GM12878 (cell line): ENCODE measurements around the gene AKAP14. TPM values are rescaled to one million over a fixed set of nuclear protein-coding genes. Genes with fewer than 3 reads are reported as not detected.
"Not testable (repeated sequence)": the region's sequence is repeated elsewhere in the genome, so short reads cannot be mapped to it uniquely, and the experiment has no call there.

Experiments used
- ATAC-seq: fragments of 200-7000 bp; cut with Tn5 transposase; 3 replicates; pipeline ENCODE4 v1.9.1; 2020; ENCODE audit warnings: mild to moderate bottlenecking, moderate library complexity
- BruUV-seq: library from RNA; stranded (reverse); fragments of 400-500 nt; replicated peaks from 2 replicates; lab custom pipeline; 2021; lab: Mats Ljungman, UMichigan
- CTCF ChIA-PET: fragments of 300-600 bp; sonication (Branson Sonifier 250); formaldehyde crosslinking; extraction: SDS; loops from one replicate; lab custom pipeline; 2021; ENCODE audit warnings: inconsistent platforms; lab: Yijun Ruan, JAX
- POLR2A ChIA-PET: fragments of 350-600 bp; formaldehyde crosslinking; extraction: SDS; loops from one replicate; lab custom pipeline; 2021; ENCODE audit warnings: inconsistent platforms; lab: Charles Lee
- RAD21 ChIA-PET: fragments of 300-600 bp; sonication (Branson Sonifier 250); formaldehyde crosslinking; loops from one replicate; lab custom pipeline; 2023; ENCODE audit warnings: antibody characterized with exemption; ENCODE audit not compliant: unreplicated experiment; lab: Charles Lee
- SMC1A ChIA-PET: fragments of 300-600 bp; sonication (Branson Sonifier 250); formaldehyde crosslinking; loops from one replicate; lab custom pipeline; 2023; ENCODE audit not compliant: unreplicated experiment, uncharacterized antibody; lab: Charles Lee
- DNase-seq: peaks from one replicate; pipeline ENCODE4 v3.0.0-alpha.2; 2011; ENCODE audit warnings: low read depth, low spot score
- FAIRE-seq: peaks from 3 replicates; lab custom pipeline; 2011; peaks lifted over from hg19 to GRCh38; lab: Jason Lieb, UNC
- H2AFZ ChIP-seq: 2 replicates; pipeline ENCODE4 v1.6.0; 2011; ENCODE audit warnings: low read depth, low read length, control low read depth; ENCODE audit not compliant: control insufficient read depth
- H3K27ac ChIP-seq: 2 replicates; pipeline ENCODE4 v1.5.1; 2011; ENCODE audit warnings: control low read depth; ENCODE audit not compliant: control insufficient read depth, insufficient read depth
- H3K27me3 ChIP-seq, 2 experiments: replicated peaks in 1 of 2; 2 replicates each; pipeline versions ENCODE4 v1.6.0 to v1.6.1; 2011; ENCODE audit warnings: low read length in 1 of 2; ENCODE audit not compliant: control insufficient read depth in 2 of 2, insufficient read depth in 2 of 2
- H3K36me3 ChIP-seq, 2 experiments: 2 replicates each; pipeline ENCODE4 v1.5.1; 2011; ENCODE audit warnings: low read length in 1 of 2; ENCODE audit not compliant: control insufficient read depth in 2 of 2, insufficient read depth in 2 of 2
- H3K4me1 ChIP-seq: 2 replicates; pipeline ENCODE4 v1.6.1; 2011; ENCODE audit warnings: mild to moderate bottlenecking, low read length, moderate library complexity, mixed read lengths; ENCODE audit not compliant: control insufficient read depth, insufficient read depth
- H3K4me2 ChIP-seq: 2 replicates; pipeline ENCODE4 v1.6.0; 2011; ENCODE audit warnings: control low read depth; ENCODE audit not compliant: control insufficient read depth, insufficient read depth
- H3K4me3 ChIP-seq: fragments of 200-600 bp; sonication (generic); 2 replicates; pipeline ENCODE4 v1.5.1; 2016
- H3K79me2 ChIP-seq: 2 replicates; pipeline ENCODE4 v1.6.0; 2011; ENCODE audit warnings: low read length; ENCODE audit not compliant: control insufficient read depth, insufficient read depth
- H3K9ac ChIP-seq: 2 replicates; pipeline ENCODE4 v1.8.0; 2011; ENCODE audit warnings: low read length, control low read depth, mixed read lengths; ENCODE audit not compliant: control insufficient read depth, insufficient read depth
- H3K9me3 ChIP-seq: replicated peaks from 3 replicates; pipeline ENCODE4 v1.5.1; 2011; ENCODE audit warnings: mild to moderate bottlenecking, low read length; ENCODE audit not compliant: control insufficient read depth, insufficient read depth
- H4K20me1 ChIP-seq: 2 replicates; pipeline ENCODE4 v1.6.0; 2011; ENCODE audit not compliant: control insufficient read depth, insufficient read depth
- BCL3 ChIP-seq: IDR thresholded peaks from 2 replicates; pipeline ENCODE4 v1.6.1; 2011; ENCODE audit warnings: borderline replicate concordance, low read depth, mild to moderate bottlenecking, moderate library complexity, low read length; ENCODE audit not compliant: insufficient read depth, poor library complexity, severe bottlenecking
- BCLAF1 ChIP-seq: fragments of 450-650 bp; IDR thresholded peaks from 2 replicates; pipeline ENCODE4 v1.6.1; 2017; ENCODE audit warnings: antibody characterized with exemption, mild to moderate bottlenecking, moderate library complexity
- EGR1 ChIP-seq, 2 experiments: IDR thresholded peaks; 1 replicate in 1 of 2; 2 replicates in 1 of 2; pipeline ENCODE4 v1.6.1; 2011 to 2012; ENCODE audit warnings: low read depth in 2 of 2, low read length in 2 of 2, borderline replicate concordance in 1 of 2, mild to moderate bottlenecking in 1 of 2, moderate library complexity in 1 of 2
- GATAD2B ChIP-seq: fragments of 450-650 bp; conservative IDR thresholded peaks from 2 replicates; pipeline ENCODE4 v1.6.1; 2017; ENCODE audit warnings: low read depth, mild to moderate bottlenecking, moderate library complexity
- NFYA ChIP-seq: IDR thresholded peaks from 2 replicates; pipeline ENCODE4 v1.6.1; 2011; ENCODE audit warnings: low read depth, mild to moderate bottlenecking, low read length, improper control_type of control experiment, borderline replicate concordance
- SIX5 ChIP-seq: IDR thresholded peaks from 2 replicates; pipeline ENCODE4 v1.6.1; 2011; ENCODE audit warnings: mild to moderate bottlenecking, low read depth, low read length, moderate library complexity; ENCODE audit not compliant: severe bottlenecking
- SUPT20H ChIP-seq: IDR thresholded peaks from 2 replicates; pipeline ENCODE4 v1.6.1; 2011; ENCODE audit warnings: low read depth, mild to moderate bottlenecking, low read length, moderate library complexity, borderline replicate concordance; ENCODE audit not compliant: control insufficient read depth
- TBL1XR1 ChIP-seq: IDR thresholded peaks from 2 replicates; pipeline ENCODE4 v1.6.1; 2012; ENCODE audit warnings: low read depth, low read length, improper control_type of control experiment
- WGBS: methylation state at CpG from one replicate; pipeline ENCODE4 v1.1.6; 2016; ENCODE audit warnings: low lambda C conversion rate; ENCODE audit not compliant: insufficient replicate concordance, insufficient coverage; ENCODE audit errors: missing lambda C conversion rate; 5-methylcytosine and 5-hydroxymethylcytosine counted together
- in situ Hi-C: fragments of 300-500 bp; cut with MboI; formaldehyde crosslinking; loops from 9 replicates; pipeline ENCODE4 v1.14.3; 2018; ENCODE audit warnings: mixed read lengths
- intact Hi-C: fragments of 100-400 bp; cut with micrococcal nuclease; formaldehyde crosslinking; loops from one replicate; pipeline ENCODE4 v1.14.2; 2022; ENCODE audit not compliant: unreplicated experiment
- polyA plus RNA-seq, 11 experiments: library from polyadenylated mRNA; depleted of rRNA in 4 of 11; unstranded in 6 of 11; stranded (reverse) in 5 of 11; fragments of >200 nt; fragmentation: Nextera tagmentation in 4 of 11; fragmentation: Illumina TruSeq in 1 of 11; extraction: Ambion mirVana in 4 of 11; extraction: Trizol in 1 of 11; gene quantifications; 1 replicate in 1 of 11; 2 replicates in 10 of 11; pipeline versions ENCODE4 v1.2.1 to v1.2.3, GENCODE V29; 2011 to 2016; ENCODE audit warnings: inconsistent platforms in 2 of 11, missing spikeins in 2 of 11, low read depth in 1 of 11
- total RNA-seq, 4 experiments: library from RNA; depleted of rRNA in 3 of 4; stranded (reverse); fragments of >200 nt in 3 of 4; fragmentation: Illumina TruSeq in 1 of 4; extraction: Trizol in 1 of 4; gene quantifications; 2 replicates each; pipeline versions ENCODE4 v1.2.1 to v1.2.3, GENCODE V29; 2013 to 2021

AKAP14 gene
- total and polyA plus RNA-seq, 10 of the 15 experiments (the other 5 are each of a cell fraction or from before 2014, with no cell fraction given), result not detected

- ChIA-PET CTCF (interaction anchor here (0.7 to 1.2 kb wide), 2 partner anchors 9 to 13 kb away, joined by 3 read pairs; no protein-coding TSS in a partner anchor), SMC1A (interaction anchor here (0.6 to 0.7 kb wide), 2 partner anchors 398 to 1056 kb away, joined by 3 read pairs; no protein-coding TSS in a partner anchor)
- FAIRE-seq, H3K79me2 ChIP-seq, H3K27me3 ChIP-seq, H3K4me1 ChIP-seq, H3K4me2 ChIP-seq, POLR2A ChIA-PET, H3K9me3 ChIP-seq, BruUV-seq, DNase-seq, H2AFZ ChIP-seq, intact Hi-C loops, RAD21 ChIA-PET, H4K20me1 ChIP-seq, in situ Hi-C loops, H3K27ac ChIP-seq, H3K9ac ChIP-seq, H3K36me3 ChIP-seq, H3K4me3 ChIP-seq, ATAC-seq: not testable (repeated sequence)
- WGBS, result 42% methylated on average over 16 of the region's 16 CpGs
Observed at GRCh38 chrX:119891961-119892692, 3.6 kb upstream of the AKAP14 start.

GRCh38 chrX:119899125-119899524 lies 3.4 kb downstream of the AKAP14 start:
- Histone ChIP-seq H2AFZ (no peak overlapping the region), H3K4me3 (no peak overlapping the region), H3K27me3 (no peaks in the 10 kb centered on the region), H4K20me1 (no peaks in the 10 kb centered on the region), H3K9ac (no peak overlapping the region), H3K4me2 (no peak overlapping the region), H3K4me1 (no peaks in the 10 kb centered on the region), H3K27ac (no peak overlapping the region), H3K9me3 (no peaks in the 10 kb centered on the region), H3K79me2 (no peaks in the 10 kb centered on the region), H3K36me3 (no peaks in the 10 kb centered on the region)
- ATAC-seq (no peak), FAIRE-seq (no peak), DNase-seq (no peak)
- ChIA-PET CTCF (interaction anchor here (0.9 kb wide), 1 partner anchor 15 kb away, joined by 3 read pairs; no protein-coding TSS in a partner anchor), RAD21 (no interaction called here), SMC1A (no interaction called here), POLR2A (no interaction called here)
- WGBS, result 0% methylated on average over 2 of the region's 2 CpGs
- in situ Hi-C loops, result no loop called here
- intact Hi-C loops, result no loop called here
- no TSS peak for BruUV-seq
- TF ChIP-seq SUPT20H (no peak), TBL1XR1 (no peak), BCLAF1 (no peak), SIX5 (no peak), EGR1 (IDR thresholded peaks at IDR 0.05; ENCODE audit: borderline replicate concordance in 1 of 2, low read depth in 2 of 2, low read length in 2 of 2) (no peak), BCL3 (no peak), GATAD2B (no peak), NFYA (no peak)
